Measurements from ENCODE around the gene TTLL1. TPM values are rescaled to one million over a fixed set of nuclear protein-coding genes. Genes with fewer than 3 reads are reported as not detected.
A peak's percentile ranks its signal among the peaks of the same experiment; 100 is the strongest.

The TTLL1 gene
- polyA plus RNA-seq, 1 donor (not counting 4 experiments of a cell fraction or from before 2014, with no cell fraction given): 3.5 TPM

GRCh38 chr22:43128928-43129424, 39.8 kb upstream of the TTLL1 start:
- FAIRE-seq (no peak), DNase-seq (ENCODE audit: low read depth, low spot score) (no peak)
- H3K4me3 ChIP-seq (ENCODE audit: control insufficient read depth in 2 of 3, extremely low read depth in 1 of 3, insufficient read depth in 2 of 3, low read depth in 1 of 3, low read length in 3 of 3): no peak overlapping the region
- dilution Hi-C loops (cut with MboI; ENCODE audit: extremely low pct_ligation_motif_present, low sequenced_read_pairs): no loop called here
- H3K9me3 ChIP-seq (ENCODE audit: control insufficient read depth, low read depth, low read length): no peaks in the 10 kb centered on the region
- H3K36me3 ChIP-seq (ENCODE audit: control insufficient read depth in 2 of 2, extremely low read depth in 1 of 2, insufficient read depth in 2 of 2, low read length in 2 of 2): peaks cover 17 to 18% of the 10 kb centered on the region in 2 experiments
- no peak overlapping the region for H3K9ac ChIP-seq (ENCODE audit: control insufficient read depth, extremely low read depth, insufficient read depth, low read length)
- H3K79me2 ChIP-seq (ENCODE audit: control insufficient read depth, insufficient read depth, low read length): no peaks in the 10 kb centered on the region
- no peaks in the 10 kb centered on the region for H4K20me1 ChIP-seq (ENCODE audit: control insufficient read depth, extremely low read depth, insufficient read depth, low read length)
- no peaks in the 10 kb centered on the region for H3K9me1 ChIP-seq (ENCODE audit: control insufficient read depth, extremely low read depth, insufficient read depth, low read length)
- peaks cover 31% of the 10 kb centered on the region for H3K4me1 ChIP-seq (ENCODE audit: control insufficient read depth, extremely low read depth, insufficient read depth, low read length)
- no peak overlapping the region for H3K4me2 ChIP-seq (ENCODE audit: control insufficient read depth, extremely low read depth, insufficient read depth, low read depth, low read length)
- H3K27me3 ChIP-seq (ENCODE audit: control insufficient read depth, extremely low read depth, insufficient read depth, low read length): no peaks in the 10 kb centered on the region
- TF ChIP-seq EZH2 (IDR thresholded peaks at IDR 0.05; ENCODE audit: low read length) (no peak), CTCF (optimal IDR thresholded peaks at IDR 0.05 in 1 of 3, IDR thresholded peaks at IDR 0.05 in 1 of 3, conservative IDR thresholded peaks at IDR 0.05 in 1 of 3; ENCODE audit: extremely low read depth in 1 of 3, insufficient read depth in 2 of 3, low read length in 3 of 3) (no peak)
- H2AFZ ChIP-seq (ENCODE audit: control insufficient read depth, low read length): no peak overlapping the region
- no peak overlapping the region for H3K27ac ChIP-seq (ENCODE audit: control insufficient read depth, insufficient read depth, low read length)

- peak overlapping the region; percentile 83 for H3K9ac ChIP-seq (ENCODE audit: control insufficient read depth, extremely low read depth, insufficient read depth, low read length)
- no peaks in the 10 kb centered on the region for H4K20me1 ChIP-seq (ENCODE audit: control insufficient read depth, extremely low read depth, insufficient read depth, low read length)
- H3K27me3 ChIP-seq (ENCODE audit: control insufficient read depth, extremely low read depth, insufficient read depth, low read length): no peaks in the 10 kb centered on the region
- no peaks in the 10 kb centered on the region for H3K9me3 ChIP-seq (ENCODE audit: control insufficient read depth, low read depth, low read length)
- peaks cover 31% of the 10 kb centered on the region for H3K4me1 ChIP-seq (ENCODE audit: control insufficient read depth, extremely low read depth, insufficient read depth, low read length)
- no peak overlapping the region for H2AFZ ChIP-seq (ENCODE audit: control insufficient read depth, low read length)
- no peaks in the 10 kb centered on the region for H3K79me2 ChIP-seq (ENCODE audit: control insufficient read depth, insufficient read depth, low read length)
- no peak for FAIRE-seq
- H3K36me3 ChIP-seq (ENCODE audit: control insufficient read depth in 2 of 2, extremely low read depth in 1 of 2, insufficient read depth in 2 of 2, low read length in 2 of 2): peaks cover 14 to 16% of the 10 kb centered on the region in 2 experiments
- dilution Hi-C loops (cut with MboI; ENCODE audit: extremely low pct_ligation_motif_present, low sequenced_read_pairs): no loop called here
- peak overlapping the region; percentile 96 for H3K27ac ChIP-seq (ENCODE audit: control insufficient read depth, insufficient read depth, low read length)
- no peak for DNase-seq (ENCODE audit: low read depth, low spot score)
- no peaks in the 10 kb centered on the region for H3K9me1 ChIP-seq (ENCODE audit: control insufficient read depth, extremely low read depth, insufficient read depth, low read length)
- H3K4me2 ChIP-seq (ENCODE audit: control insufficient read depth, extremely low read depth, insufficient read depth, low read depth, low read length): peak overlapping the region; percentile 92
- no peak overlapping the region for H3K4me3 ChIP-seq (ENCODE audit: control insufficient read depth in 2 of 3, extremely low read depth in 1 of 3, insufficient read depth in 2 of 3, low read depth in 1 of 3, low read length in 3 of 3)
- TF ChIP-seq CTCF (optimal IDR thresholded peaks at IDR 0.05 in 1 of 3, IDR thresholded peaks at IDR 0.05 in 1 of 3, conservative IDR thresholded peaks at IDR 0.05 in 1 of 3; ENCODE audit: extremely low read depth in 1 of 3, insufficient read depth in 2 of 3, low read length in 3 of 3): no peak
- TF ChIP-seq EZH2 (IDR thresholded peaks at IDR 0.05; ENCODE audit: low read length): no peak
Observed at GRCh38 chr22:43128116-43128515, 38.9 kb upstream of the TTLL1 start.
